ENCODE data around the gene CLDN11.

DNA sequence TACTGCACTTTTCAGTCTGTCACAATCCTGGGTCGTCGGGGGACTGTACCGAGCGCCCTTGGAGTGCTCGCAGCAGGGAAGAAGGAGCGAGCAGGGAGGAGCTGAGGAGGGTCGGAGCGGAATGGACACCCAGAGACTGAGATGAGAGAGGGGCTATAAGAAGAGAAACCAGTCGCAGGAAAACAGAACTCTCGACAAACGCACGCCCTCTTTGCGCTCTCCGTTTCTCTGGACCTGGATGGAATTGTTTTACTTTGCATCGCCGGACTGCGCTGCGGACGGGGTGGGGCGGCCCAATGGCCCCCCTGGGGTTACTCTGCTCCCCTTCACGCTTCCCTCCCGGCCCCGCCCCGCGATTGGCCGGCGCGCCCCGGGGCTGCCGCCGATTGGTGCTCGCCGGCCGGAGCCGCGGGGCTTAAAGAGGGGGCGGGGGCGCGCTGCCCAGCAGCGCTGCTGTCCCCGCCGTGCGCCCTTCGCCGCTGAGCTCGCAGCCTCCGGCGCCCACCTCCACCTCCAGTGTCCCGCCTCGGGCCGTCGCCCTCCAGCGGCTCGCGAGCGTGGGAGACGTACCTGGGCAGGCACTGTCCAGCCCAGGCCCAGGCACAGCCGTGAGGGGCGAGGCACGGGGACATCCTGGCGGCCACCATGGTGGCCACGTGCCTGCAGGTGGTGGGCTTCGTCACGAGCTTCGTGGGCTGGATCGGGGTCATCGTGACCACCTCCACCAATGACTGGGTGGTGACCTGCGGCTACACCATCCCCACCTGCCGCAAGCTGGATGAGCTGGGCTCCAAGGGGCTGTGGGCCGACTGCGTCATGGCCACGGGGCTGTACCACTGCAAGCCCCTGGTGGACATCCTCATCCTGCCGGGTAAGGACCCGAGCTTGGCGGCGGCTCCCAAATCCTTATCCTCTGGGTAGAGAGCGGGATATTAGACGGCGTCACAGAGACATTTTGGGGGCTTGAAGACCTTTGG, at the start of gene CLDN11:
- TF ChIP-seq POLR2A (IDR thresholded peaks at IDR 0.05; ENCODE audit: control extremely low read depth in 1 of 2, low read depth in 2 of 2, low read length in 2 of 2) (no peak), SIN3A (conservative IDR thresholded peaks at IDR 0.05 in 1 of 2, IDR thresholded peaks at IDR 0.05 in 1 of 2; ENCODE audit: low read depth in 1 of 2, low read length in 2 of 2) (no peak; a peak in 1 of 4 replicates), TEAD4 (IDR thresholded peaks at IDR 0.05; ENCODE audit: low read depth, low read length) (no peak), CBX8 (IDR thresholded peaks at IDR 0.05; ENCODE audit: borderline replicate concordance, low read depth, low read length) (no peak), NRF1 (IDR thresholded peaks at IDR 0.05; ENCODE audit: low read depth, low read length) (no peak), RNF2 (IDR thresholded peaks at IDR 0.05; ENCODE audit: borderline replicate concordance, low read depth, low read length, missing control alignments, poor library complexity, severe bottlenecking) (no peak), SIRT6 (IDR thresholded peaks at IDR 0.05; ENCODE audit: low read length) (no peak), CEBPB (IDR thresholded peaks at IDR 0.05; ENCODE audit: low read depth, low read length) (no peak)
- TF ChIP-seq, protein P1, sequence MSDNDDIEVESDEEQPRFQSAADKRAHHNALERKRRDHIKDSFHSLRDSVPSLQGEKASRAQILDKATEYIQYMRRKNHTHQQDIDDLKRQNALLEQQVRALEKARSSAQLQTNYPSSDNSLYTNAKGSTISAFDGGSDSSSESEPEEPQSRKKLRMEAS (IDR thresholded peaks at IDR 0.05) = peak; percentile 99
- TF ChIP-seq, protein P2, sequence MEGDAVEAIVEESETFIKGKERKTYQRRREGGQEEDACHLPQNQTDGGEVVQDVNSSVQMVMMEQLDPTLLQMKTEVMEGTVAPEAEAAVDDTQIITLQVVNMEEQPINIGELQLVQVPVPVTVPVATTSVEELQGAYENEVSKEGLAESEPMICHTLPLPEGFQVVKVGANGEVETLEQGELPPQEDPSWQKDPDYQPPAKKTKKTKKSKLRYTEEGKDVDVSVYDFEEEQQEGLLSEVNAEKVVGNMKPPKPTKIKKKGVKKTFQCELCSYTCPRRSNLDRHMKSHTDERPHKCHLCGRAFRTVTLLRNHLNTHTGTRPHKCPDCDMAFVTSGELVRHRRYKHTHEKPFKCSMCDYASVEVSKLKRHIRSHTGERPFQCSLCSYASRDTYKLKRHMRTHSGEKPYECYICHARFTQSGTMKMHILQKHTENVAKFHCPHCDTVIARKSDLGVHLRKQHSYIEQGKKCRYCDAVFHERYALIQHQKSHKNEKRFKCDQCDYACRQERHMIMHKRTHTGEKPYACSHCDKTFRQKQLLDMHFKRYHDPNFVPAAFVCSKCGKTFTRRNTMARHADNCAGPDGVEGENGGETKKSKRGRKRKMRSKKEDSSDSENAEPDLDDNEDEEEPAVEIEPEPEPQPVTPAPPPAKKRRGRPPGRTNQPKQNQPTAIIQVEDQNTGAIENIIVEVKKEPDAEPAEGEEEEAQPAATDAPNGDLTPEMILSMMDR (IDR thresholded peaks at IDR 0.05; ENCODE audit: control extremely low read depth in 1 of 3, insufficient read depth in 1 of 3, low read depth in 1 of 3, low read length in 3 of 3) = peak in 2 of 3 experiments; percentile 9 to 17; a peak in 2 of 4 replicates
- TF ChIP-seq, protein P3, sequence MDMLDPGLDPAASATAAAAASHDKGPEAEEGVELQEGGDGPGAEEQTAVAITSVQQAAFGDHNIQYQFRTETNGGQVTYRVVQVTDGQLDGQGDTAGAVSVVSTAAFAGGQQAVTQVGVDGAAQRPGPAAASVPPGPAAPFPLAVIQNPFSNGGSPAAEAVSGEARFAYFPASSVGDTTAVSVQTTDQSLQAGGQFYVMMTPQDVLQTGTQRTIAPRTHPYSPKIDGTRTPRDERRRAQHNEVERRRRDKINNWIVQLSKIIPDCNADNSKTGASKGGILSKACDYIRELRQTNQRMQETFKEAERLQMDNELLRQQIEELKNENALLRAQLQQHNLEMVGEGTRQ (IDR thresholded peaks at IDR 0.05; ENCODE audit: low read length) = 0 out of 2 replicates have a peak, but pooled peaks have one; percentile 5

Measured in H1 (cell line).